GM23338 (cell line): ENCODE results near the gene TPST2. TPM values are rescaled to one million over a fixed set of nuclear protein-coding genes. Genes with fewer than 3 reads are reported as not detected.

Source experiments
- ATAC-seq: fragments of 200-7000 bp; cut with Tn5 transposase; 3 replicates; pipeline ENCODE4 v1.9.1; 2020
- DNase-seq: peaks from one replicate; pipeline ENCODE4 v3.0.0-alpha.2; 2015; ENCODE audit warnings: low spot score
- H2AFZ ChIP-seq: fragments of 200-600 bp; sonication (generic); 2 replicates; pipeline ENCODE4 v1.8.0; 2016; ENCODE audit warnings: antibody characterized with exemption, mild to moderate bottlenecking, moderate library complexity
- H3F3A ChIP-seq: fragments of 200-600 bp; sonication (generic); replicated peaks from 2 replicates; pipeline ENCODE4 v1.8.0; 2017; ENCODE audit warnings: antibody characterized with exemption, mixed run types, low read depth
- H3K27ac ChIP-seq: fragments of 200-600 bp; sonication (generic); 2 replicates; pipeline ENCODE4 v1.6.1; 2016; ENCODE audit warnings: low read depth
- H3K27me3 ChIP-seq: fragments of 200-600 bp; sonication (generic); 2 replicates; pipeline ENCODE4 v1.8.0; 2016; ENCODE audit warnings: mild to moderate bottlenecking, mixed run types, moderate library complexity; ENCODE audit not compliant: insufficient read depth
- H3K36me3 ChIP-seq: fragments of 200-600 bp; sonication (generic); 2 replicates; pipeline ENCODE4 v1.8.0; 2016; ENCODE audit warnings: mild to moderate bottlenecking; ENCODE audit not compliant: insufficient read depth
- H3K4me1 ChIP-seq: fragments of 200-600 bp; sonication (generic); 2 replicates; pipeline ENCODE4 v1.8.0; 2016; ENCODE audit warnings: mild to moderate bottlenecking, moderate library complexity; ENCODE audit not compliant: insufficient read depth
- H3K4me2 ChIP-seq: fragments of 200-600 bp; sonication (generic); 2 replicates; pipeline ENCODE4 v1.7.1; 2017; ENCODE audit warnings: mixed run types
- H3K4me3 ChIP-seq: fragments of 200-600 bp; sonication (generic); 2 replicates; pipeline ENCODE4 v1.6.1; 2016; ENCODE audit warnings: mixed run types
- H3K79me2 ChIP-seq: fragments of 200-600 bp; sonication (generic); replicated peaks from 2 replicates; pipeline ENCODE4 v1.8.0; 2017; ENCODE audit warnings: mild to moderate bottlenecking; ENCODE audit not compliant: insufficient read depth
- H3K9me2 ChIP-seq: fragments of 200-600 bp; sonication (generic); 2 replicates; pipeline ENCODE4 v1.8.0; 2017; ENCODE audit not compliant: insufficient read depth
- H4K20me1 ChIP-seq: fragments of 200-600 bp; sonication (generic); replicated peaks from 2 replicates; pipeline ENCODE4 v1.8.0; 2017; ENCODE audit warnings: mild to moderate bottlenecking; ENCODE audit not compliant: insufficient read depth
- H3K27ac Mint-ChIP-seq: 2 replicates; pipeline ENCODE4 v1.8.0; 2020; ENCODE audit warnings: inconsistent platforms, mild to moderate bottlenecking, moderate library complexity, mixed read lengths
- H3K27me3 Mint-ChIP-seq: 3 replicates; pipeline ENCODE4 v1.8.0; 2022; ENCODE audit warnings: low read depth, mild to moderate bottlenecking, moderate library complexity, mixed read lengths, inconsistent platforms; ENCODE audit not compliant: insufficient read depth, poor library complexity
- H3K36me3 Mint-ChIP-seq: 3 replicates; pipeline ENCODE4 v1.8.0; 2021; ENCODE audit warnings: low read depth, mild to moderate bottlenecking, inconsistent platforms, moderate library complexity, mixed read lengths
- H3K4me1 Mint-ChIP-seq: 3 replicates; pipeline ENCODE4 v1.8.0; 2020; ENCODE audit warnings: mild to moderate bottlenecking, inconsistent platforms, mixed read lengths
- H3K4me3 Mint-ChIP-seq: 3 replicates; pipeline ENCODE4 v1.8.0; 2021; ENCODE audit warnings: moderate library complexity, mild to moderate bottlenecking, inconsistent platforms, mixed read lengths
- H3K9me3 Mint-ChIP-seq: 3 replicates; pipeline ENCODE4 v1.8.0; 2020; ENCODE audit warnings: moderate library complexity, mild to moderate bottlenecking, inconsistent platforms, mixed read lengths
- EZH2 ChIP-seq: fragments of 200-600 bp; sonication (generic); IDR thresholded peaks from one replicate; pipeline ENCODE4 v1.8.0; 2017; ENCODE audit warnings: antibody characterized with exemption, mild to moderate bottlenecking, low read depth; ENCODE audit not compliant: unreplicated experiment
- JUNB ChIP-seq: IDR thresholded peaks from one replicate; pipeline ENCODE4 v1.6.1; 2016; ENCODE audit warnings: antibody characterized with exemption; ENCODE audit not compliant: unreplicated experiment
- POLR2AphosphoS5 ChIP-seq: IDR thresholded peaks from 2 replicates; pipeline ENCODE4 v1.6.1; 2016; ENCODE audit warnings: antibody characterized with exemption, low read depth
- REST ChIP-seq: IDR thresholded peaks from one replicate; pipeline ENCODE4 v1.6.1; 2018; ENCODE audit warnings: antibody characterized with exemption; ENCODE audit not compliant: unreplicated experiment
- STAT1 ChIP-seq: IDR thresholded peaks from one replicate; pipeline ENCODE4 v1.6.1; 2016; ENCODE audit warnings: antibody characterized with exemption; ENCODE audit not compliant: unreplicated experiment
- ZNF114 ChIP-seq: fragments of 250-450 bp; sonication (Bioruptor Pico); IDR thresholded peaks from 2 replicates; pipeline ENCODE4 v1.5.0; 2020; ENCODE audit warnings: mild to moderate bottlenecking, moderate library complexity
- ZNF331 ChIP-seq: fragments of 250-450 bp; sonication (Bioruptor Pico); IDR thresholded peaks from 2 replicates; pipeline ENCODE4 v1.5.0; 2020; ENCODE audit warnings: low read depth, mild to moderate bottlenecking, moderate library complexity
- ZNF462 ChIP-seq: fragments of 250-450 bp; sonication (Bioruptor Pico); IDR thresholded peaks from 2 replicates; pipeline ENCODE4 v1.5.0; 2020; ENCODE audit warnings: mild to moderate bottlenecking, moderate library complexity
- polyA plus RNA-seq: library from polyadenylated mRNA; unstranded; fragments of >200 nt; fragmentation: Nextera tagmentation; extraction: Ambion mirVana; gene quantifications from 2 replicates; pipeline ENCODE4 v1.2.1, GENCODE V29; 2016
- total RNA-seq: library from RNA; depleted of rRNA; stranded (reverse); fragments of >200 nt; shearing (Covaris generic); gene quantifications from 2 replicates; pipeline ENCODE4 v1.2.3, GENCODE V29; 2014
- TF ChIP-seq, protein P1 (sequence below), 2 experiments: fragments of 200-600 bp in 1 of 2; sonication (generic) in 1 of 2; conservative IDR thresholded peaks; 2 replicates each; pipeline versions ENCODE4 v1.5.1 to v1.6.1; 2016 to 2017; ENCODE audit warnings: antibody characterized with exemption in 2 of 2, low read depth in 2 of 2, mild to moderate bottlenecking in 2 of 2, moderate library complexity in 1 of 2

The TPST2 gene
- total and polyA plus RNA-seq, 2 experiments from 2014 or later: 37.9 to 127 TPM

GRCh38 chr22:26527167-26527566, 62.8 kb downstream of the TPST2 start (continued):
- no peak for TF ChIP-seq ZNF462 (CRISPR knock-in tag)
- no peak for TF ChIP-seq ZNF114 (CRISPR knock-in tag)
- TF ChIP-seq POLR2AphosphoS5: no peak
- TF ChIP-seq REST: no peak

GRCh38 chr22:26525946-26526564, 63.9 kb downstream of the TPST2 start:
- H4K20me1 ChIP-seq: no peaks in the 10 kb centered on the region; the same call in 1 of the 2 replicates
- Mint-ChIP-seq H3K27ac (no peak overlapping the region), H3K27me3 (peaks cover 2% of the 10 kb centered on the region), H3K4me1 (no peaks in the 10 kb centered on the region), H3K4me3 (no peak overlapping the region), H3K36me3 (peaks cover 58% of the 10 kb centered on the region), H3K9me3 (no peaks in the 10 kb centered on the region)
- H3K79me2 ChIP-seq: no peaks in the 10 kb centered on the region
- no peak overlapping the region for H2AFZ ChIP-seq
- H3K27ac ChIP-seq: no peak overlapping the region
- H3K36me3 ChIP-seq: peaks cover 47% of the 10 kb centered on the region
- DNase-seq (no peak), ATAC-seq (no peak)
- H3K9me2 ChIP-seq: no peaks in the 10 kb centered on the region
- H3K4me2 ChIP-seq: no peak overlapping the region
- H3F3A ChIP-seq: peaks cover 23% of the 10 kb centered on the region
- H3K4me1 ChIP-seq: no peaks in the 10 kb centered on the region
- no peaks in the 10 kb centered on the region for H3K27me3 ChIP-seq
- H3K4me3 ChIP-seq: no peak overlapping the region
- no peak for TF ChIP-seq REST
- TF ChIP-seq, protein P1, sequence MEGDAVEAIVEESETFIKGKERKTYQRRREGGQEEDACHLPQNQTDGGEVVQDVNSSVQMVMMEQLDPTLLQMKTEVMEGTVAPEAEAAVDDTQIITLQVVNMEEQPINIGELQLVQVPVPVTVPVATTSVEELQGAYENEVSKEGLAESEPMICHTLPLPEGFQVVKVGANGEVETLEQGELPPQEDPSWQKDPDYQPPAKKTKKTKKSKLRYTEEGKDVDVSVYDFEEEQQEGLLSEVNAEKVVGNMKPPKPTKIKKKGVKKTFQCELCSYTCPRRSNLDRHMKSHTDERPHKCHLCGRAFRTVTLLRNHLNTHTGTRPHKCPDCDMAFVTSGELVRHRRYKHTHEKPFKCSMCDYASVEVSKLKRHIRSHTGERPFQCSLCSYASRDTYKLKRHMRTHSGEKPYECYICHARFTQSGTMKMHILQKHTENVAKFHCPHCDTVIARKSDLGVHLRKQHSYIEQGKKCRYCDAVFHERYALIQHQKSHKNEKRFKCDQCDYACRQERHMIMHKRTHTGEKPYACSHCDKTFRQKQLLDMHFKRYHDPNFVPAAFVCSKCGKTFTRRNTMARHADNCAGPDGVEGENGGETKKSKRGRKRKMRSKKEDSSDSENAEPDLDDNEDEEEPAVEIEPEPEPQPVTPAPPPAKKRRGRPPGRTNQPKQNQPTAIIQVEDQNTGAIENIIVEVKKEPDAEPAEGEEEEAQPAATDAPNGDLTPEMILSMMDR (conservative IDR thresholded peaks at IDR 0.05; ENCODE audit: low read depth in 2 of 2): no peak
- TF ChIP-seq JUNB: no peak
- no peak for TF ChIP-seq ZNF331 (CRISPR knock-in tag)
- no peak for TF ChIP-seq POLR2AphosphoS5
- no peak for TF ChIP-seq STAT1
- TF ChIP-seq EZH2: no peak
- TF ChIP-seq ZNF114 (CRISPR knock-in tag): no peak
